ENCODE data around the gene ADAMTSL3. TPM values are rescaled to one million over a fixed set of nuclear protein-coding genes. Genes with fewer than 3 reads are reported as not detected.
"Not testable (repeated sequence)": the region's sequence is repeated elsewhere in the genome, so short reads cannot be mapped to it uniquely, and the experiment has no call there.

ADAMTSL3 gene
- total and polyA plus RNA-seq, 7 donors, result 0.60 to 40.7 (median 32.6) TPM; not detected in 1

DNA sequence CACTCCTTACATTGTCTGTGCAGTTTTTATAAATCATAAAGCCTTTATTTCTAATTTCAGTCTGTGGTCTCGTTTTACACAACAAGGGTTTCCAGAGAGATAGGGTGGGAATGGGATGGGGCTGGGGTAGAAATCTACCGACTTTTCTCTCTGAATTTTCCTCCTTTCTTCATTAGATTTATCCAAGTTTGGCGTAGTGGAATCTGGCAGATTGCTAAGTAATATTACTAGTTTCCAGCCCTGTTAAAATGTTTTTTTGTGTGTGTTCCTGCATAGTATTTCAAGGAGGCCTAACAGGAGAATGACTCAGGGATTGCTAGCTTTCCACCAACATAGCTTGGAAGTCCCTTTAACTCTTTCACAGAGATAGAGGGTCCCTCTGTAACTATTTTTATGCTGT lies 396.2 kb downstream of the ADAMTSL3 start:
- TF ChIP-seq EP300 (IDR thresholded peaks at IDR 0.05) (no peak), POLR2AphosphoS5 (IDR thresholded peaks at IDR 0.05) (no peak), POLR2A (IDR thresholded peaks at IDR 0.05) (no peak)
- TF ChIP-seq, protein P1, sequence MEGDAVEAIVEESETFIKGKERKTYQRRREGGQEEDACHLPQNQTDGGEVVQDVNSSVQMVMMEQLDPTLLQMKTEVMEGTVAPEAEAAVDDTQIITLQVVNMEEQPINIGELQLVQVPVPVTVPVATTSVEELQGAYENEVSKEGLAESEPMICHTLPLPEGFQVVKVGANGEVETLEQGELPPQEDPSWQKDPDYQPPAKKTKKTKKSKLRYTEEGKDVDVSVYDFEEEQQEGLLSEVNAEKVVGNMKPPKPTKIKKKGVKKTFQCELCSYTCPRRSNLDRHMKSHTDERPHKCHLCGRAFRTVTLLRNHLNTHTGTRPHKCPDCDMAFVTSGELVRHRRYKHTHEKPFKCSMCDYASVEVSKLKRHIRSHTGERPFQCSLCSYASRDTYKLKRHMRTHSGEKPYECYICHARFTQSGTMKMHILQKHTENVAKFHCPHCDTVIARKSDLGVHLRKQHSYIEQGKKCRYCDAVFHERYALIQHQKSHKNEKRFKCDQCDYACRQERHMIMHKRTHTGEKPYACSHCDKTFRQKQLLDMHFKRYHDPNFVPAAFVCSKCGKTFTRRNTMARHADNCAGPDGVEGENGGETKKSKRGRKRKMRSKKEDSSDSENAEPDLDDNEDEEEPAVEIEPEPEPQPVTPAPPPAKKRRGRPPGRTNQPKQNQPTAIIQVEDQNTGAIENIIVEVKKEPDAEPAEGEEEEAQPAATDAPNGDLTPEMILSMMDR (IDR thresholded peaks at IDR 0.05), result no peak
- peaks cover 0 to 3% (median 0%) of the 10 kb centered on the region in 4 donors for H3K9me3 ChIP-seq
- intact Hi-C loops (cut with DNase I), result no loop called here
- WGBS, 2 donors, result 74 to 85% methylated on average over 3 of the region's 3 CpGs
- DNase-seq, result no peak
- H3K4me3 ChIP-seq, result no peak overlapping the region
- no peaks in the 10 kb centered on the region for H3K36me3 ChIP-seq
- no peaks in the 10 kb centered on the region for H3K4me1 ChIP-seq
- H3K27me3 ChIP-seq, result no peaks in the 10 kb centered on the region
- H3K27ac ChIP-seq, result no peak overlapping the region

DNA sequence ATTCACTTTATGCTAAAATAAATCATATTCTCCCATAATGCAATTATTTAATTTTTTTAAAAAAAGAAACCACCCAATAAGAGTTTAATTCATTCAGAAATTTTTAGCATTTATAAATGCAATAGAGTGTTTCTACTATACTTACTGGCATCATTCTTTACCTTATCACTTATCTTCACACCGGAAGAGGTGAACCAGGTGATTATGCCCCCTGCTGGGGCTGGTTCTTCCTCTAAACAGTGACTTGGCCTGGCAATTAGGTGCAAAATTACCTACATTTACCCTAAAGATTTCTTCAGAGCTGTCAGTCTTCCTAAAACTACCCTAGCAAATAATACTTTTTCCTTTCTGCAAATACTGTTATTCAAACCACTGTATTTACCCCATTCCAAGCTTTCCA lies 397.2 kb downstream of the ADAMTSL3 start:
- H3K4me3 ChIP-seq; H3K27me3 ChIP-seq; DNase-seq; H3K36me3 ChIP-seq; intact Hi-C loops (cut with DNase I); H3K9me3 ChIP-seq; H3K27ac ChIP-seq; H3K4me1 ChIP-seq: not testable (repeated sequence)
- WGBS, 2 donors, result no CpG with 5 or more reads among the region's 1 CpG

DNA sequence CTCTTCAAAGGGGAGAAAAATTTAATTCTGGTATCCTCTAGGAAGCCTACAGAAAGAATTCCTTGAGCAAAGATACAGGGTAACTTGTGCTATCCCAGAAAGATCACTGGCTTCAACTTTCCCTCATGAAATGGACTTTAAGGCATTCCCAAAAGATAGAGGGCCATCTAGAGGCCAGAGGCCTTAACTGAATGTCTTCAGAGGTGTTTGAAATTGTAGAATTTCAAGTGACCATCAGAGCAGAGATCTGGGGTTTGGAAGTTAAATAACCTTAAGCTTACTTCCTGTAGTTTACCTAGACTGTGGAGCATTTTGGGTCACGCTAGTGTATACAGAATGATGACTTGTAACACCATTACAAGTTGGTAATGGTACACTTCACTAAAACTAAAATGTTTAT lies 400.6 kb downstream of the ADAMTSL3 start:
- H3K27me3 ChIP-seq; H3K4me3 ChIP-seq; intact Hi-C loops (cut with DNase I); H3K4me1 ChIP-seq; H3K9me3 ChIP-seq; DNase-seq; H3K27ac ChIP-seq; H3K36me3 ChIP-seq: not testable (repeated sequence)
- WGBS, 2 donors, result 25 to 38% methylated on average over 1 of the region's 1 CpG

DNA sequence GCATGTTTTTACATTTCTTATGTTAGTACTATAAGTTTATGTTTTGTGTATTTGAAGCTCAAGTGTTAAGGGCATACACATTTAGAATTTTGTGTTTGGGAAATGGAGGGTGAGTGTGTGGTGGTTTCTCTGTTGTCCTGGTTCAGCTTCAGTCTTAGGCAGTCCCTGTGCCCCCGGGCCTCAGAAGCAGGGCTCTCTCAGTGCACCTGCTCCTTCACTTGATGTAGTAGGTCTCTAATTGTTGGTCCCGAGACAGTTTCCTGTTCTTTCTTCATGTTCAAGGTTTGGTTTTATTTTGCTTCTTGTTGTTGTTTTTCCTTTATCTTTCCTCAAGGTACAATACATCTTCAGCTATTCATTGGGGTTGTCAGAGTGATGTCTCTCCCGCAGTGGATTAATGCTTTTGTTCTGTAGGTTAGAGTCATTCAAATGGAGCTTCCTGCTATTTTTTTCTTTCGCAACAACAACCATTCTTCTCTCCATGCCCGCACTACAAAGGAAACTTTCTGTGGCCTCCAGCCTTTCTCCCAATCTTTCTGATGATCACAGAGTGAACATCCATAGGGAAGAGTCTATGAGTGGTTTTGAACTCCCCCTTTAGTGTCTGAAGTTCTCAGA lies 403.9 kb downstream of the ADAMTSL3 start:
- Histone ChIP-seq H3K27me3 (no peaks in the 10 kb centered on the region), H3K27ac (no peak overlapping the region), H3K4me3 (no peak overlapping the region), H3K9me3 (peaks cover 0 to 10% (median 2%) of the 10 kb centered on the region in 4 donors), H3K36me3 (no peaks in the 10 kb centered on the region), H3K4me1 (no peaks in the 10 kb centered on the region)
- intact Hi-C loops (cut with DNase I), result no loop called here
- WGBS, 2 donors, result 89 to 91% methylated on average over 5 of the region's 5 CpGs
- no peak for TF ChIP-seq POLR2A (IDR thresholded peaks at IDR 0.05)
- TF ChIP-seq, protein P1 (IDR thresholded peaks at IDR 0.05), result no peak
- TF ChIP-seq EP300 (IDR thresholded peaks at IDR 0.05), result no peak
- no peak for TF ChIP-seq POLR2AphosphoS5 (IDR thresholded peaks at IDR 0.05)
- DNase-seq, result no peak

DNA sequence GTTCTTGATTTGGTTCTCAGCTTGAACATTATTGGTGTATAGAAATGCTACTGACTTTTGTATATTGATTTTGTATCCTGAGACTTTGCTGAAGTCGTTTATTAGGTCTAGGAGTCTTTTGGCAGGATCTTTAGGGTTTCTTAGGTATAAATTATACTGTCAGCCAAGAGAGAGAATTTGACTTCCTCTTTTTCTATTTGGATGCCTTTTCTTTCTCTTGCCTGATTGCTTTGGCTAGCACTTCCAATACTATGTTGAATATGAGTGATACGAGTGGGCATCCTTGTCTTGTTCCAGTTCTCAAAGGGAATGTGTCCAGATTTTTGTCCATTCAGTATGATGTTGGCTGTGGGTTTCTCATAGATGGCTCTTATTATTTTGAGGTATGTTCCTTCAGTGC lies 409.8 kb downstream of the ADAMTSL3 start:
- H3K4me1 ChIP-seq; H3K36me3 ChIP-seq; H3K27ac ChIP-seq; intact Hi-C loops (cut with DNase I); DNase-seq; H3K27me3 ChIP-seq; H3K9me3 ChIP-seq; H3K4me3 ChIP-seq: not testable (repeated sequence)
- WGBS, 2 donors, result 55 to 71% methylated on average over 2 of the region's 2 CpGs

DNA sequence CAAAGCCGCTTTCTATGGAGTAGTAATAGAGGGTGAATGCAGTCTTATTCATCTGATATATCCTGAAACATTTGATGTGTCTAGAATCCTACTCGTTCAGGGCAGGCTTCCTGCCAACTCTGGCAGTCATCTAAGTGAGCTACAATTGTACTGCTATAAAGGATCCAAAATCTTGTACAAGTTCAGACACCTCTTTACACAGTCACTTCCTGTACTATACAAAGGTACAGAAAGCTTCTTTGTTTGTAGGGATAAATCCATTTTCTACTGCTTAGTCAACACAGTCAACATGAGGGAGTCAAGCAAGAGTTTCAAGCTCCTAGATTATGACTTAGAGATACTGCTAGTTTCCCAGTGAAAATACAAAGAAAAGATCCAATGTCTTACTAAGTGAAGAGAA lies 414.8 kb downstream of the ADAMTSL3 start:
- WGBS, 2 donors, result 41 to 57% methylated on average over 2 of the region's 2 CpGs
- H3K4me3 ChIP-seq; H3K9me3 ChIP-seq; intact Hi-C loops (cut with DNase I); H3K36me3 ChIP-seq; H3K27me3 ChIP-seq; H3K4me1 ChIP-seq; DNase-seq; H3K27ac ChIP-seq: not testable (repeated sequence)

DNA sequence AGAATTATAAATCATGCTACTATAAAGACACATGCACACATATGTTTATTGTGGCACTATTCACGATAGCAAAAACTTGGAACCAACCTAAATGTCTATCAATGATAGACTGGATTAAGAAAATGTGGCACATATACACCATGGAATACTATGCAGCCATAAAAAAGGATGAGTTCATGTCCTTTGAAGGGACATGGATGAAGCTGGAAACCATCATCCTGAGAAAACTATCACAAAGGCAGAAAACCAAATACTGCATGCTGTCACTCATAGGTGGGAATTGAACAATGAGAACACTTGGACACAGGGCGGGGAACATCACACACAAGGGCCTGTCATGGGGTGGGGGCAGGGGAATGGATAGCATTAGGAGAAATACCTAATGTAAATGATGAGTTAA lies 424.1 kb downstream of the ADAMTSL3 start:
- H3K27ac ChIP-seq; H3K36me3 ChIP-seq; DNase-seq; intact Hi-C loops (cut with DNase I); H3K9me3 ChIP-seq; H3K27me3 ChIP-seq; H3K4me3 ChIP-seq: not testable (repeated sequence)
- 80 to 86% methylated on average over 2 of the region's 2 CpGs for WGBS, 2 donors
- peaks cover 0 to 11% (median 3%) of the 10 kb centered on the region in 4 donors for H3K4me1 ChIP-seq

DNA sequence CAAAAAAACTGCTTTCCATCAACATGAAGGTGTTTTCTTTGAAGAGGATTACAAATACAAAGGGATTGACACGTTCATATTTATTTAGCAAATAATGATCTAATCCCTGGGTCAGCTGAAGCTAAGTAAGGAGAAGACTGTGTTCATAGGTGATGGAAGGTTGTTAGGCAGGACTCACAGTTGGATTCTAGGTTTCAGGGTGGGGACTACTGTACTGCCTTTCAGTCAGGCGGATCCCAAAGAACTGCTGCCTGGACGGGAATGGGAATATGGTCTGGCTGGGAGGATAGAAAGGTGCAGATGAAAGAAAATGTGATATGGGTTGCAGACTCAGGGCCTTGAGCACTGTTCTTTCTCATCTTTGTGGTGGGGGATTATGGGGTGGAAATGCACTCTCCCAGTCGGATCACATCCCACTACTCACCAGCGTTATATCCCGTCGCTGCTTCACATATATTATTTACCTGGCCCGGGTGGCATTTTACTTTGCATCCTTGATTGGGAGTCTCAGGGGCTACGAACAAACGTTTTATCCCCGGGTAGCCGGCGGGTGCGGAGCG lies 425.5 kb downstream of the ADAMTSL3 start:
- H3K27me3 ChIP-seq; intact Hi-C loops (cut with DNase I); H3K36me3 ChIP-seq; H3K9me3 ChIP-seq; DNase-seq: not testable (repeated sequence)
- peaks cover 0 to 11% (median 3%) of the 10 kb centered on the region in 4 donors for H3K4me1 ChIP-seq
- peak overlapping the region in 2 of 4 donors; percentile 51 to 76 for H3K27ac ChIP-seq
- WGBS, 2 donors, result 11 to 22% methylated on average over 15 of the region's 15 CpGs
- H3K4me3 ChIP-seq, result peak overlapping the region in 3 of 4 donors; percentile 58 to 61 (median 60)

Measured in sigmoid colon (tissue), 7 donors.